ENCODE results near the gene MYO15A.
"Not testable (repeated sequence)": the region's sequence is repeated elsewhere in the genome, so short reads cannot be mapped to it uniquely, and the experiment has no call there.

The MYO15A gene

DNA sequence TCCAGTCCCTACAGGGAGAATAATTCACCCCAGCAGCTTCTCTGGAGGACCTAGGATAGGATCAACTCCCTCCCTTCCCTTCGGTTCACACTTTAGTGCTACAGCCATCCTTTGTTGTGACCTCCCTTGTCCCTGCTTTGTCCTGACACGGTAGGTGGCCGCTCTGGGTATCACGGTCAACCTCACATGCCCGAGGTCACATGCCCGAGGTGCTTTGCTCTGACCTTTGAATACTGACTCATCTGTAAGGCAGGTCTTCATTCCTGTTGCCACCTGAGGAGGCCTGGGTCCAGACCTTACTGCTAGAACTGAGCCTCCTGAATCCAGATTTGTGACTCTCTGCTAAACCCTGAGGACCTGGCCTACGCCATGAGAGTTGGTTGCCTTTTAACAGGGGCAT lies 94.8 kb downstream of the MYO15A start:
- TF ChIP-seq CTCF (IDR thresholded peaks at IDR 0.05): no peak
- Mint-ChIP-seq H3K4me1 (peaks cover 17% of the 10 kb centered on the region), H3K27ac (peak overlapping the region; percentile 78), H3K9me3 (no peaks in the 10 kb centered on the region), H3K36me3 (ENCODE audit: low read depth) (peaks cover 57% of the 10 kb centered on the region), H3K27me3 (ENCODE audit: low read depth, poor library complexity) (no peaks in the 10 kb centered on the region), H3K4me3 (no peak overlapping the region)
- no peak for DNase-seq

DNA sequence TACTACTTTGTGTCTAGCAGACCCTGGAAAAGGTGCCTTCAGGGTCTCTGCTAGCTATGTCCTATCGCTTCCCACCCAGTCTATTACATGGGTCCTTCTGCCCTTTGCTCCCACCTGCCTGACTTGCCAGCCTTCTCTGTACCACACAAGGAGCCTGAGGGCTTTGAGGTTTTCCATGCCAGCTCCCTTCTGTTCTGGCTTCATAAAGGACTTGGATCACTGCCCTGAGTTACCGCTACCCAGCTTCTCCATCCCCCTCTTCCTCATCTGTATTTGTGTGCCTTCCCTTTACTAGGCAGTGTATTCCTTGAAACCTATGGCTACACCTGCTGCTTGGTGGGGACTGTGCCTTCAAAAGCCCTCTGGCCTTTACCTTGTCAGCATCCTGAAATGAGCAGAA lies 97.3 kb downstream of the MYO15A start:
- TF ChIP-seq CTCF (IDR thresholded peaks at IDR 0.05): no peak
- Mint-ChIP-seq H3K27me3 (ENCODE audit: low read depth, poor library complexity) (peaks cover 3% of the 10 kb centered on the region), H3K9me3 (no peaks in the 10 kb centered on the region), H3K4me1 (peaks cover 11% of the 10 kb centered on the region), H3K36me3 (ENCODE audit: low read depth) (peaks cover 57% of the 10 kb centered on the region), H3K27ac (peak overlapping the region; percentile 79), H3K4me3 (no peak overlapping the region)
- DNase-seq: no peak

GRCh38 chr17:18206962-18207361 lies 98.4 kb downstream of the MYO15A start:
- peak overlapping the region; percentile 74 for H3K27ac Mint-ChIP-seq
- peaks cover 4% of the 10 kb centered on the region for H3K4me1 Mint-ChIP-seq
- no peak for DNase-seq
- no peak overlapping the region for H3K4me3 Mint-ChIP-seq
- H3K9me3 Mint-ChIP-seq: no peaks in the 10 kb centered on the region
- TF ChIP-seq CTCF (IDR thresholded peaks at IDR 0.05): no peak
- peaks cover 47% of the 10 kb centered on the region for H3K36me3 Mint-ChIP-seq (ENCODE audit: low read depth)
- H3K27me3 Mint-ChIP-seq (ENCODE audit: low read depth, poor library complexity): peaks cover 3% of the 10 kb centered on the region

- Mint-ChIP-seq H3K36me3 (ENCODE audit: low read depth) (peaks cover 43% of the 10 kb centered on the region), H3K27ac (peak overlapping the region; percentile 74), H3K4me1 (peaks cover 4% of the 10 kb centered on the region), H3K27me3 (ENCODE audit: low read depth, poor library complexity) (peaks cover 3% of the 10 kb centered on the region), H3K9me3 (no peaks in the 10 kb centered on the region), H3K4me3 (no peak overlapping the region)
- no peak for TF ChIP-seq CTCF (IDR thresholded peaks at IDR 0.05)
- no peak for DNase-seq
Measured at GRCh38 chr17:18208092-18208491, 99.5 kb downstream of the MYO15A start.

DNA sequence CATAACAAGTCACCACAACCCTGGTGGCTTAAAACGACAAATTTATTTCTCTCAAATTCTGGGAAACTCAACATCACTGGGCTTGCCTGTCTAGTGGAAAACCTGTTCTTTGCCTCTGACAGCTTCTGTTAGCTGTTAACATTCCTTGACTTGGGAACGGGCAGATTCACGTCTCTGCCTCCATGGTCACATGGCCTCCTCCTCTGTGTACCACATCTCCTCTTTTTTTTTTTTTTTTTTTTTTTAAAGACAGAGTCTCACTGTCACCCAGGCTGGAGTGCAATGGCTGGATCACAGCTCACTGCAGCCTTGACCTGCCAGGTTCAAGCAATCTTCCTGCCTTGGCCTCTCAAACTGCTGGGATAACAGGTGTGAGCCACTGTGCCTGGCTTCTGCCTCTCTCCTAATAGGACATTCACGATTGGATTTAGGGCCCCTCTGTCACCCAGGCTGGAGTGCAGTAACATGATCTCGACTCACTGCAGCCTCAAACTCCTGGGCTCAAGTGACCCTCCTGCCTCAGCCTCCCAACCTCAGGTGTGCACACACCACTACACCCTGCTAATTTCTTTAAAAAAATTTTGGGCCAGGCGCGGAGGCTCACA lies 105.2 kb downstream of the MYO15A start:
- H3K36me3 Mint-ChIP-seq (ENCODE audit: low read depth): peaks cover 19% of the 10 kb centered on the region
- TF ChIP-seq CTCF (IDR thresholded peaks at IDR 0.05): no peak
- no peak overlapping the region for H3K27ac Mint-ChIP-seq
- no peak overlapping the region for H3K4me3 Mint-ChIP-seq
- DNase-seq: no peak
- H3K27me3 Mint-ChIP-seq (ENCODE audit: low read depth, poor library complexity): peaks cover 2% of the 10 kb centered on the region
- no peaks in the 10 kb centered on the region for H3K9me3 Mint-ChIP-seq
- H3K4me1 Mint-ChIP-seq: peaks cover 14% of the 10 kb centered on the region

DNA sequence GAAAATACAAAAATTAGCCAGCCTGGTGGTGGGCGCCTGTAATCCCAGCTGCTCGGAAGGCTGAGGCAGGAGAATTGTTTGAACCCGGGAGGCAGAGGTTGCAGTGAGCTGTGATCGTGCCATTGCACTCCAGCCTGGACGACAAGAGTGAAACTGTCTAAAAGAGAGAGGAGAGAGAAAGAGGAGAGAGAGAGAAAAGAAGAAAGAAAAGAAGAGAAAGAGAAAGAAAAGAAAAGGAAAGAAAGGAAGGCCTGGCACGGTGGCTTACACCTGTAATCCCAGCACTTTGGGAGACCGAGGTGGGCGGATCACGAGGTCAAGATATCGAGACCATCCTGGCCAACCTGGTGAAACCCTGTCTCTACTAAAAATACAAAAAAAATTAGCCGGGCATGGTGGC lies 108.3 kb downstream of the MYO15A start:
- H3K9me3 Mint-ChIP-seq; H3K36me3 Mint-ChIP-seq (ENCODE audit: low read depth); H3K27me3 Mint-ChIP-seq (ENCODE audit: low read depth, poor library complexity); DNase-seq; H3K27ac Mint-ChIP-seq; H3K4me3 Mint-ChIP-seq: not testable (repeated sequence)
- peaks cover 21% of the 10 kb centered on the region for H3K4me1 Mint-ChIP-seq

Data from nephron progenitor cell (in vitro differentiated cells).